GM12875 (cell line): Measurements from ENCODE around the gene SOHLH2.

Experiments
- H3K4me3 ChIP-seq: one replicate; pipeline ENCODE4 v1.5.1; 2011; ENCODE audit warnings: low read depth, low read length, control low read depth
- TF ChIP-seq, protein P1 (sequence below): IDR thresholded peaks from 2 replicates; pipeline ENCODE4 v1.5.1; 2011; ENCODE audit warnings: low read depth, mild to moderate bottlenecking, control low read depth, inconsistent platforms, low read length, moderate library complexity, borderline replicate concordance; ENCODE audit not compliant: insufficient read depth

The SOHLH2 gene, protein sequence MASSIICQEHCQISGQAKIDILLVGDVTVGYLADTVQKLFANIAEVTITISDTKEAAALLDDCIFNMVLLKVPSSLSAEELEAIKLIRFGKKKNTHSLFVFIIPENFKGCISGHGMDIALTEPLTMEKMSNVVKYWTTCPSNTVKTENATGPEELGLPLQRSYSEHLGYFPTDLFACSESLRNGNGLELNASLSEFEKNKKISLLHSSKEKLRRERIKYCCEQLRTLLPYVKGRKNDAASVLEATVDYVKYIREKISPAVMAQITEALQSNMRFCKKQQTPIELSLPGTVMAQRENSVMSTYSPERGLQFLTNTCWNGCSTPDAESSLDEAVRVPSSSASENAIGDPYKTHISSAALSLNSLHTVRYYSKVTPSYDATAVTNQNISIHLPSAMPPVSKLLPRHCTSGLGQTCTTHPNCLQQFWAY

DNA sequence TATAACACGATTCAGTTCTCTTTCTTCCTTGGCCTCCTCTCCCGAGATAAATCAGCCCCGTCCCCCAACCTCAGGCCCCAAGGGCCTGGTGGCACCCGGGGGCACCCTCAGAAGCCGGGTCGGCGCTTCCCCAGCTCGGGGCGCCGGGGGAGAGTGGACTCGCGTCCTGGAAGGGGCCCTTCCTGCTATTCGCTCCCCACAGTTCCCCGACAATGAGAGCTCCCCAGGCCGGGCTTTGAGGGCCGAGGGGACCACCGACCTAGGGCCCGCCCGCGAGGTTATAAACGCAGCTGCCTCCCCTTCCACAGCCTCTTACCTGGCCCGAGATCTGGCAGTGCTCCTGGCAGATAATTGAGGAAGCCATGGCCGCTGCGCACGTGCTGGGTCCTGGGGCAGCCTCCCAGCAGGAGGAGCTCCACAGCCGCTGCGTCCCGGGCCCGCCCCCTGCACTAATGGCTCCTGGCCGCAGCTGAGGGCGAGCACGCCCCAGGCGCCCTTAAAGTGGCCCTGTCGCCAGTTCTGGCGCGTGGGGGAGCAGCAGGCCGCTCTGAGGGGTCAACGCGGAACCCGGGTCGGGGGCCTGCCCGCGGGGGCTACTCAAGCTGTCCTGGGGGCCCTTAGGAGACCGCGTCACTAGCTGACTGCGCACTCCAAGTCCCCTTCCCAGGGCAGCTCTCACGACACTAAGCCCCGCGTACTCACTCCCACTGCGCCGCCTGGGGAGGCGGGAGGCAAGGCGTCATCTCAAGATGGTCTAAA, at the start of gene SOHLH2:
TSS of gene SOHLH2 (minus strand) at position 394 of the 759 bp plus-strand sequence. CDS start at position 364, 30 bp downstream.
- no peak within 1 kb of the TSS for H3K4me3 ChIP-seq
- TF ChIP-seq, protein P1, sequence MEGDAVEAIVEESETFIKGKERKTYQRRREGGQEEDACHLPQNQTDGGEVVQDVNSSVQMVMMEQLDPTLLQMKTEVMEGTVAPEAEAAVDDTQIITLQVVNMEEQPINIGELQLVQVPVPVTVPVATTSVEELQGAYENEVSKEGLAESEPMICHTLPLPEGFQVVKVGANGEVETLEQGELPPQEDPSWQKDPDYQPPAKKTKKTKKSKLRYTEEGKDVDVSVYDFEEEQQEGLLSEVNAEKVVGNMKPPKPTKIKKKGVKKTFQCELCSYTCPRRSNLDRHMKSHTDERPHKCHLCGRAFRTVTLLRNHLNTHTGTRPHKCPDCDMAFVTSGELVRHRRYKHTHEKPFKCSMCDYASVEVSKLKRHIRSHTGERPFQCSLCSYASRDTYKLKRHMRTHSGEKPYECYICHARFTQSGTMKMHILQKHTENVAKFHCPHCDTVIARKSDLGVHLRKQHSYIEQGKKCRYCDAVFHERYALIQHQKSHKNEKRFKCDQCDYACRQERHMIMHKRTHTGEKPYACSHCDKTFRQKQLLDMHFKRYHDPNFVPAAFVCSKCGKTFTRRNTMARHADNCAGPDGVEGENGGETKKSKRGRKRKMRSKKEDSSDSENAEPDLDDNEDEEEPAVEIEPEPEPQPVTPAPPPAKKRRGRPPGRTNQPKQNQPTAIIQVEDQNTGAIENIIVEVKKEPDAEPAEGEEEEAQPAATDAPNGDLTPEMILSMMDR: no peak

DNA sequence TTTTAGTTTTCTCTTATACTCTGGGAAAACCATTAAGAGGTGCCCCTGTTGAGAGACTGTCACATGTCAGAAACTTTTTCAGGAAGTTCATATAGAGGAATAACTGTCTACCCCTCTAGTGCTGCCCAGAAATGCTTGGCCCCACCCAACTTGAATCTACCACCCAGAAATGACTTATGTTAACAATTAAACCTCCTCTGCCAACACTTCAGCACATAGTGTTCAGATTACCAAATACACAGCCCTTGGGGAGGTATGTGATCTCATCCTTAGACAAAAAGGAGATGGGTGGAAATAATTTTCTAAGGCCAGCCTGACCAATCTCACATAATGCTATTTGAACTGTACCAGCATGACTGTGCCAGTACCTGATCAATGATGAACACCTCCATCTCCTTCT, 47.6 kb upstream of the SOHLH2 start:
- no peak overlapping the region for H3K4me3 ChIP-seq
- TF ChIP-seq, protein P1: no peak

DNA sequence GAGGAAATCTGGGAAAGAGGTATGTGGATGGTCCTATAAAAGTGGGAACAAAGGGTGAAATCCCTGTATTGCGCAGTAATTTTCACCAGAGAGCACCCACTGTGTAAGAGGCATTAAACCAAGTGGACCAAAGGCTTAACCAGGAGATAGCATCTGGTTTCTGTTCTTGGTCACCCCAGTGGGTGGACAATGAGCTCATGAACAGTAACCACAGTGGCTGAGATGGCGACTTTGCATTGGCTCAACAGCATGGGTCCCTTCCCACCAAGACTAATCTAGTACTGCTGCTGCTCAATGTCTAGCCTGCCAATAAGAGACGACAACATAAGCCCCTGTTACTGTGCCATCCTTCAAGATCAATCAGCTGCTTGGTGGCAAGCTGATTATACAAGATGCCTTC, 46.7 kb upstream of the SOHLH2 start:
- TF ChIP-seq, protein P1: no peak
- no peak overlapping the region for H3K4me3 ChIP-seq

DNA sequence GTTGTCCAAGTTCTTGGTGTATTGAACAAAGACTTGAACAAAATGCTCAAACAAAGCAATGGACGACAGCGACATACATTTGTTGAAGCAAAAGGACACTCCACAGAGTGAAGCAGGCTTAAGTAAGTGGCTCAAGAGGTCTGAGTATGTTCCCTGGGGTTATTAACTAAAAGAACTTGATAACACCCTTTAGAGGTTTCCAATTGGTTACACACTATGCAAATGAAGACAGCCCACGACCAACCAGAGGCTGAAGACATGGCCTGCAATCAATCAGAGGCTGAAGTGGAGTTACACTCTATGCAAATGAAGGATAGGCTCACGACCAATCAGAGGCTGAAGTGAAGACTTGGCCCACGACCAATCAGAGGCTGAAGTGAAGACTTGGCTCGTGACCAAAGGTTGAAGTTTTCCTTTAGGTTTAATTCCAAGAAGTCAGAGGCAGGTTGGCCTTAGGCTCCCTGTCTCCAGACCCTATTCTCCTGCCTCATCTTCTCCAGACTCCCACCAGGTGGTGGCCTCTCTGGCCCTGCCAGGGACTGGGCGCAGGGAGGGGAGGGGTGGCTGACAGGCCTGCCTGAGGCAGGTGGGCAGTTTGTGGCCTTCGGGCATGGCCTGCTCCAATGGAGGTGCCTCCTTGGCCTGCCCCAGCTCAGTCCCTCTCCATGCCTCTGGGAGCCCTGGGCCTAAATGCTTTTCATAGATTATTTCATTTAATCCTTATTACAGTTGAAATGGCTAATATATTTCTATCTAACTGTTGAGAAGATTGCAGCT, 45.2 kb upstream of the SOHLH2 start:
- no peak overlapping the region for H3K4me3 ChIP-seq
- TF ChIP-seq, protein P1: no peak

DNA sequence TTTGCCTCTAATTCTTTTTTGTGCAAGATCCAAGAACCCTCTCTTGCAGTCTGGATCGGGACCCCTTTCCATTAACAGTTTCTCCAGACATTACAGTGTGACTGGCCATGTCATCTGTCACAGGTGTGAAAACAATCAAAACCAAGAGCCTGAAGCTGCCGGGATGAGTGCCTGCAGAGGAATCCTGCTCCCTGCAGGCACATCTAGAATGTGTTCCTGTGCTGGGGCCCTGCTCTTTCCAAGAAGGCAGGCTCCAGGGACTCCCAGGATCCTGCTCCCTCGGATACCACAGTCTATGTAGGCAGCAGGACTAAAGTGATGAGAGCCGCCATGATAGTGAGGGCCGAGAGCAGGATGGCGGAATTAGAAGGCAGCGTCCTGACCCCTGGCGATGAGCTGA, 44.5 kb upstream of the SOHLH2 start:
- no peak overlapping the region for H3K4me3 ChIP-seq
- TF ChIP-seq, protein P1: no peak

DNA sequence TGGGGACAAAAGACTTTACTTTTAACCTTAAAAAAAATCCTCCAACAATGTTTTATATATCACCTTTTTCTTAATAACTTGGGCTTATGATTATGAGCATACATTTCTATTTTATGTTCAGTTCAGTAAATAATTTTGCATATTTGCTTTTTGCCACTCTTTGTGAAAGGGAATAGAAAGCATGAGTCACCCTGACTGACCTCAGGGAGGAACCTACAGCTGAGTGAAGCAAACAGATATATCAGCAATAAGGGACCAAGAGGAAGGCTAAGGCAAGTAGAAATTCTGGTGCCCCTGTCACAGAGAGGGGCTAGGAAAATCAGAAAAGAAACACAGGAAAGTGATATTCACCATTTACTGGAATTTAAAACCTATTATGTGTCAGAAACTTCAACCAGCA, 37.2 kb upstream of the SOHLH2 start:
- H3K4me3 ChIP-seq: no peak overlapping the region
- TF ChIP-seq, protein P1: no peak
